ENCODE measurements around the gene AUTS2.

Gene AUTS2

GRCh38 chr7:70153933-70154332 is 555.7 kb downstream of the AUTS2 start:
- Histone ChIP-seq H3K4me3 (no peak overlapping the region), H3K27ac (peak overlapping the region in 1 of 21 experiments; percentile 37)

GRCh38 chr7:70154521-70155180 is 556.4 kb downstream of the AUTS2 start:
- Histone ChIP-seq H3K27ac (no peak overlapping the region), H3K4me3 (no peak overlapping the region)

- Histone ChIP-seq H3K4me3 (no peak overlapping the region), H3K27ac (no peak overlapping the region)
These were observed 557.8 kb downstream of the AUTS2 start for GRCh38 chr7:70156057-70156456.

GRCh38 chr7:70159121-70159520 is 560.8 kb downstream of the AUTS2 start:
- no peak overlapping the region for H3K4me3 ChIP-seq
- no peak overlapping the region for H3K27ac ChIP-seq

GRCh38 chr7:70165477-70166170 is 567.3 kb downstream of the AUTS2 start:
- H3K4me3 ChIP-seq = no peak overlapping the region
- no peak overlapping the region for H3K27ac ChIP-seq

GRCh38 chr7:70171369-70171920 is 573.2 kb downstream of the AUTS2 start:
- H3K27ac ChIP-seq = no peak overlapping the region
- H3K4me3 ChIP-seq = no peak overlapping the region

GRCh38 chr7:70177166-70177565 is 578.9 kb downstream of the AUTS2 start:
- no peak overlapping the region for H3K4me3 ChIP-seq

GRCh38 chr7:70178211-70178610 is 579.9 kb downstream of the AUTS2 start:
- no peak overlapping the region for H3K27ac ChIP-seq

More at GRCh38 chr7:70177166-70177565, 578.9 kb downstream of the AUTS2 start:
- peak overlapping the region in 1 of 21 experiments; percentile 6 for H3K27ac ChIP-seq

GRCh38 chr7:70178787-70179186 is 580.5 kb downstream of the AUTS2 start:
- Histone ChIP-seq H3K4me3 (no peak overlapping the region), H3K27ac (no peak overlapping the region)

More at GRCh38 chr7:70178211-70178610, 579.9 kb downstream of the AUTS2 start:
- H3K4me3 ChIP-seq = no peak overlapping the region

GRCh38 chr7:70182521-70182920 is 584.2 kb downstream of the AUTS2 start:
- H3K27ac ChIP-seq = no peak overlapping the region
- H3K4me3 ChIP-seq = no peak overlapping the region

GRCh38 chr7:70183278-70183677 is 585.0 kb downstream of the AUTS2 start:
- Histone ChIP-seq H3K27ac (no peak overlapping the region), H3K4me3 (no peak overlapping the region)

- H3K27ac ChIP-seq = no peak overlapping the region
- H3K4me3 ChIP-seq = no peak overlapping the region
These were observed 590.8 kb downstream of the AUTS2 start for GRCh38 chr7:70188901-70189650.

GRCh38 chr7:70189776-70190175 is 591.5 kb downstream of the AUTS2 start:
- Histone ChIP-seq H3K4me3 (no peak overlapping the region), H3K27ac (no peak overlapping the region)

- Histone ChIP-seq H3K27ac (no peak overlapping the region), H3K4me3 (no peak overlapping the region)
These were observed 592.0 kb downstream of the AUTS2 start for GRCh38 chr7:70190281-70190680.

- Histone ChIP-seq H3K4me3 (no peak overlapping the region), H3K27ac (no peak overlapping the region)
These were observed 595.2 kb downstream of the AUTS2 start for GRCh38 chr7:70193514-70193913.

GRCh38 chr7:70208236-70209063 is 610.2 kb downstream of the AUTS2 start:
- Histone ChIP-seq H3K27ac (no peak overlapping the region), H3K4me3 (no peak overlapping the region)

- H3K4me3 ChIP-seq = no peak overlapping the region
- no peak overlapping the region for H3K27ac ChIP-seq
These were observed 612.1 kb downstream of the AUTS2 start for GRCh38 chr7:70210200-70210935.

- H3K27ac ChIP-seq = no peak overlapping the region
These were observed 612.6 kb downstream of the AUTS2 start for GRCh38 chr7:70210936-70211310.

GRCh38 chr7:70212281-70212680 is 614.0 kb downstream of the AUTS2 start:
- Histone ChIP-seq H3K27ac (no peak overlapping the region), H3K4me3 (no peak overlapping the region)

More at GRCh38 chr7:70210936-70211310, 612.6 kb downstream of the AUTS2 start:
- H3K4me3 ChIP-seq = no peak overlapping the region
